Hepatocyte (in vitro differentiated cells): ENCODE data around the gene BANK1. TPM values are rescaled to one million over a fixed set of nuclear protein-coding genes. Genes with fewer than 3 reads are reported as not detected.

Experiments used
- DNase-seq: peaks from one replicate; pipeline ENCODE4 v3.0.0-alpha.2; 2016; ENCODE audit warnings: low spot score
- H2AFZ ChIP-seq: fragments of 200-600 bp; sonication (generic); 2 replicates; pipeline ENCODE4 v1.6.0; 2016; ENCODE audit warnings: antibody characterized with exemption, mild to moderate bottlenecking
- H3K27ac ChIP-seq: fragments of 200-600 bp; sonication (generic); 2 replicates; pipeline ENCODE4 v1.5.1; 2016; ENCODE audit warnings: mild to moderate bottlenecking
- H3K27me3 ChIP-seq: fragments of 200-600 bp; sonication (generic); 2 replicates; pipeline ENCODE4 v1.6.1; 2016
- H3K36me3 ChIP-seq: fragments of 200-600 bp; sonication (generic); replicated peaks from 2 replicates; pipeline ENCODE4 v1.5.1; 2016; ENCODE audit warnings: low read depth; ENCODE audit not compliant: insufficient read depth
- H3K4me1 ChIP-seq: fragments of 200-600 bp; sonication (generic); 2 replicates; pipeline ENCODE4 v1.5.1; 2016; ENCODE audit warnings: mild to moderate bottlenecking, moderate library complexity; ENCODE audit not compliant: insufficient read depth
- H3K4me2 ChIP-seq: fragments of 200-600 bp; sonication (generic); 2 replicates; pipeline ENCODE4 v1.6.0; 2016
- H3K4me3 ChIP-seq: fragments of 200-600 bp; sonication (generic); 2 replicates; pipeline ENCODE4 v1.5.1; 2016; ENCODE audit warnings: mild to moderate bottlenecking
- H3K79me2 ChIP-seq: fragments of 200-600 bp; sonication (generic); 2 replicates; pipeline ENCODE4 v1.6.0; 2017; ENCODE audit warnings: mild to moderate bottlenecking
- H3K9me2 ChIP-seq: fragments of 200-600 bp; sonication (generic); replicated peaks from 2 replicates; pipeline ENCODE4 v1.6.0; 2017; ENCODE audit warnings: mild to moderate bottlenecking; ENCODE audit not compliant: insufficient read depth
- H3K9me3 ChIP-seq: fragments of 200-600 bp; sonication (generic); 2 replicates; pipeline ENCODE4 v1.5.1; 2016; ENCODE audit warnings: low read depth, mild to moderate bottlenecking
- H4K20me1 ChIP-seq: fragments of 200-600 bp; sonication (generic); 2 replicates; pipeline ENCODE4 v1.6.0; 2016; ENCODE audit warnings: mild to moderate bottlenecking; ENCODE audit not compliant: insufficient read depth, poor library complexity, severe bottlenecking
- EZH2 ChIP-seq: fragments of 200-600 bp; sonication (generic); IDR thresholded peaks from 2 replicates; pipeline ENCODE4 v1.6.1; 2016; ENCODE audit warnings: antibody characterized with exemption, mild to moderate bottlenecking, borderline replicate concordance
- EZH2phosphoT487 ChIP-seq: fragments of 200-600 bp; sonication (generic); IDR thresholded peaks from one replicate; pipeline ENCODE4 v1.6.1; 2018; ENCODE audit warnings: antibody characterized with exemption, mild to moderate bottlenecking, low read depth, moderate library complexity; ENCODE audit not compliant: unreplicated experiment, severe bottlenecking
- WGBS: methylation state at CpG from one replicate; pipeline ENCODE4 v1.1.6; 2016; ENCODE audit warnings: low lambda C conversion rate; ENCODE audit errors: missing lambda C conversion rate; 5-methylcytosine and 5-hydroxymethylcytosine counted together
- polyA plus RNA-seq: library from polyadenylated mRNA; unstranded; fragments of >200 nt; fragmentation: Nextera tagmentation; extraction: Ambion mirVana; gene quantifications from 2 replicates; pipeline ENCODE4 v1.2.1, GENCODE V29; 2016
- total RNA-seq: library from RNA; depleted of rRNA; stranded (reverse); fragments of >200 nt; gene quantifications from 2 replicates; pipeline ENCODE4 v1.2.3, GENCODE V29; 2014
- TF ChIP-seq, protein P1 (sequence below): fragments of 200-600 bp; sonication (generic); IDR thresholded peaks from 2 replicates; pipeline ENCODE4 v1.5.1; 2016; ENCODE audit warnings: antibody characterized with exemption, mild to moderate bottlenecking; ENCODE audit not compliant: poor library complexity

The BANK1 gene
- total and polyA plus RNA-seq, 2 experiments from 2014 or later: 0.17 to 0.29 TPM

- Histone ChIP-seq H3K9me2 (no peaks in the 10 kb centered on the region), H3K27me3 (no peaks in the 10 kb centered on the region), H3K4me3 (no peak overlapping the region), H3K36me3 (no peaks in the 10 kb centered on the region), H3K79me2 (no peaks in the 10 kb centered on the region), H3K27ac (no peak overlapping the region), H3K4me1 (peaks cover 13% of the 10 kb centered on the region), H2AFZ (no peak overlapping the region), H3K9me3 (no peaks in the 10 kb centered on the region), H3K4me2 (no peak overlapping the region), H4K20me1 (no peaks in the 10 kb centered on the region)
- WGBS: 97% methylated on average over 2 of the region's 2 CpGs
- TF ChIP-seq EZH2phosphoT487: no peak
- TF ChIP-seq, protein P1, sequence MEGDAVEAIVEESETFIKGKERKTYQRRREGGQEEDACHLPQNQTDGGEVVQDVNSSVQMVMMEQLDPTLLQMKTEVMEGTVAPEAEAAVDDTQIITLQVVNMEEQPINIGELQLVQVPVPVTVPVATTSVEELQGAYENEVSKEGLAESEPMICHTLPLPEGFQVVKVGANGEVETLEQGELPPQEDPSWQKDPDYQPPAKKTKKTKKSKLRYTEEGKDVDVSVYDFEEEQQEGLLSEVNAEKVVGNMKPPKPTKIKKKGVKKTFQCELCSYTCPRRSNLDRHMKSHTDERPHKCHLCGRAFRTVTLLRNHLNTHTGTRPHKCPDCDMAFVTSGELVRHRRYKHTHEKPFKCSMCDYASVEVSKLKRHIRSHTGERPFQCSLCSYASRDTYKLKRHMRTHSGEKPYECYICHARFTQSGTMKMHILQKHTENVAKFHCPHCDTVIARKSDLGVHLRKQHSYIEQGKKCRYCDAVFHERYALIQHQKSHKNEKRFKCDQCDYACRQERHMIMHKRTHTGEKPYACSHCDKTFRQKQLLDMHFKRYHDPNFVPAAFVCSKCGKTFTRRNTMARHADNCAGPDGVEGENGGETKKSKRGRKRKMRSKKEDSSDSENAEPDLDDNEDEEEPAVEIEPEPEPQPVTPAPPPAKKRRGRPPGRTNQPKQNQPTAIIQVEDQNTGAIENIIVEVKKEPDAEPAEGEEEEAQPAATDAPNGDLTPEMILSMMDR: no peak
- TF ChIP-seq EZH2: no peak
- DNase-seq: no peak
These were observed 72.1 kb downstream of the BANK1 start for GRCh38 chr4:101862595-101862994.

DNA sequence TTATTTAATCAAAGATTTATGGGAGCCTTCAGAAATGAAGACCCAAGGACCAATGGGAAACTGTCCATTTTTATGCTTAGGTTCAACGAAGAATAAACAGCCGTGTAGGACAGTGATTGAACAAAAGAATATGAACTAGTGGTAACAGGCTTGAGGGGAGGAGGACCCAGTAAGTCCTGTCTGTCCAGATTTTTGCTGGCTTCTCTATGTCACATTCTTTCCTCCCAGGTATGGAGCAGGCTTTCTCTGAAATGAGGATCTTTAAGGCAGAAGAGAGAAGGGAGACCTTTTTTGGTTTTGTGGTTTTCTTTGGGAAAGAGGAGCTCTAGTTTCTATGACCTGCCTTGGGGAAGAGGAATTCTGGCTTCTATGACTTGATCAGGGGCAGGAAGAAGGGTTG, 74.1 kb downstream of the BANK1 start:
- H3K9me3 ChIP-seq: no peaks in the 10 kb centered on the region
- H4K20me1 ChIP-seq: no peaks in the 10 kb centered on the region
- peaks cover 13% of the 10 kb centered on the region for H3K4me1 ChIP-seq
- H3K27ac ChIP-seq: peak overlapping the region; percentile 85
- no peaks in the 10 kb centered on the region for H3K79me2 ChIP-seq
- no peaks in the 10 kb centered on the region for H3K27me3 ChIP-seq
- 90% methylated on average over 2 of the region's 2 CpGs for WGBS
- H3K4me2 ChIP-seq: no peak overlapping the region
- H3K36me3 ChIP-seq: no peaks in the 10 kb centered on the region
- DNase-seq: no peak
- no peaks in the 10 kb centered on the region for H3K9me2 ChIP-seq
- no peak overlapping the region for H3K4me3 ChIP-seq
- H2AFZ ChIP-seq: no peak overlapping the region
- TF ChIP-seq EZH2: no peak
- TF ChIP-seq, protein P1: no peak
- TF ChIP-seq EZH2phosphoT487: no peak

GRCh38 chr4:101865501-101866062, 75.1 kb downstream of the BANK1 start:
- Histone ChIP-seq H3K9me2 (no peaks in the 10 kb centered on the region), H3K4me3 (no peak overlapping the region), H3K79me2 (no peaks in the 10 kb centered on the region), H2AFZ (peak overlapping the region; percentile 19), H3K27ac (peak overlapping the region; percentile 85), H3K4me2 (peak overlapping the region; percentile 34), H3K36me3 (no peaks in the 10 kb centered on the region), H4K20me1 (no peaks in the 10 kb centered on the region), H3K9me3 (no peaks in the 10 kb centered on the region), H3K27me3 (no peaks in the 10 kb centered on the region), H3K4me1 (peaks cover 13% of the 10 kb centered on the region)
- WGBS: 9% methylated on average over 3 of the region's 3 CpGs
- no peak for TF ChIP-seq EZH2
- TF ChIP-seq, protein P1: no peak
- no peak for TF ChIP-seq EZH2phosphoT487
- DNase-seq: peak; percentile 8

DNA sequence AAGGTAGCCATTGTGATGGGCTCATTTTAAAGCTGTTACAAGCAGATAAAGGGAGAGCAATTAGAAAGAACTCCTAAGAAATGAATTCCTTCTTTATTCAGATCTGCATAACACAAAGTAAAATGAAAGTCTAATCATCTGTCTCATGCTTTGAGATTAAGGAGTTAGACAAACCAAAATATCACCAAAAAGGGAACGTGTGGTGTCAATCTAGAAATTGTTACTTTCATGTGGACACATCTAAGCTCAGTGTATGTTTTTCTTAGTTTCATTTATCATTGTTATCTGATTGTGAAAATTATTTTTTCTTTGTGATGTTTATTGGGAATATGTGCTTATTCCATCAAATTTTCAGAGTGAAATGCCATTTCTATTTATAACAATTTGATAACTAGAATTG, 80.3 kb downstream of the BANK1 start:
- Histone ChIP-seq H3K4me2 (no peak overlapping the region), H3K27ac (no peak overlapping the region), H3K9me2 (no peaks in the 10 kb centered on the region), H3K27me3 (no peaks in the 10 kb centered on the region), H4K20me1 (no peaks in the 10 kb centered on the region), H3K4me1 (no peaks in the 10 kb centered on the region), H3K9me3 (no peaks in the 10 kb centered on the region), H3K4me3 (no peak overlapping the region), H3K36me3 (no peaks in the 10 kb centered on the region), H3K79me2 (no peaks in the 10 kb centered on the region), H2AFZ (no peak overlapping the region)
- DNase-seq: no peak
- TF ChIP-seq EZH2phosphoT487 (no peak), EZH2 (no peak)
- TF ChIP-seq, protein P1: no peak
- 84% methylated on average over 1 of the region's 1 CpG for WGBS
